H1 (cell line): ENCODE results near the gene LAMP1.

Experiments
- EGR1 ChIP-seq: IDR thresholded peaks from 2 replicates; pipeline ENCODE4 v1.6.1; 2011; ENCODE audit warnings: low read depth, low read length, borderline replicate concordance
- EP300 ChIP-seq, 2 experiments: IDR thresholded peaks; 1 replicate in 1 of 2; 2 replicates in 1 of 2; pipeline ENCODE4 v1.6.1; 2011 to 2012; ENCODE audit warnings: low read depth in 2 of 2, low read length in 2 of 2, mild to moderate bottlenecking in 2 of 2, borderline replicate concordance in 1 of 2, inconsistent platforms in 1 of 2, moderate library complexity in 1 of 2
- HDAC2 ChIP-seq, 2 experiments: fragments of 300-600 bp in 1 of 2; sonication (generic) in 1 of 2; IDR thresholded peaks; 2 replicates each; pipeline ENCODE4 v1.6.1; 2011 to 2012; ENCODE audit warnings: low read depth in 2 of 2, low read length in 2 of 2, mild to moderate bottlenecking in 2 of 2, moderate library complexity in 2 of 2, borderline replicate concordance in 1 of 2, inconsistent platforms in 1 of 2
- KDM5A ChIP-seq: fragments of 200-600 bp; IDR thresholded peaks from 2 replicates; pipeline ENCODE4 v1.7.1; 2012; ENCODE audit warnings: mild to moderate bottlenecking, low read length, inconsistent platforms, mixed read lengths
- MAX ChIP-seq: IDR thresholded peaks from 2 replicates; pipeline ENCODE4 v1.6.1; 2012; ENCODE audit warnings: inconsistent platforms
- POLR2A ChIP-seq, 2 experiments: IDR thresholded peaks; 1 replicate in 1 of 2; 2 replicates in 1 of 2; pipeline ENCODE4 v1.6.1; 2011; ENCODE audit warnings: low read depth in 2 of 2, low read length in 2 of 2, mild to moderate bottlenecking in 2 of 2; ENCODE audit errors: control extremely low read depth in 1 of 2
- RFX5 ChIP-seq: IDR thresholded peaks from 2 replicates; pipeline ENCODE4 v1.6.1; 2011; ENCODE audit warnings: low read depth, low read length, improper control_type of control experiment, borderline replicate concordance
- SP4 ChIP-seq: IDR thresholded peaks from 2 replicates; pipeline ENCODE4 v1.6.1; 2012; ENCODE audit warnings: low read length, inconsistent platforms
- YY1 ChIP-seq: IDR thresholded peaks from 2 replicates; pipeline ENCODE4 v1.6.1; 2011; ENCODE audit warnings: low read depth, mild to moderate bottlenecking, low read length
- TF ChIP-seq, protein P1 (sequence below): IDR thresholded peaks from 2 replicates; pipeline ENCODE4 v1.6.1; 2011; ENCODE audit warnings: low read depth, mild to moderate bottlenecking, low read length; ENCODE audit not compliant: insufficient read depth

DNA sequence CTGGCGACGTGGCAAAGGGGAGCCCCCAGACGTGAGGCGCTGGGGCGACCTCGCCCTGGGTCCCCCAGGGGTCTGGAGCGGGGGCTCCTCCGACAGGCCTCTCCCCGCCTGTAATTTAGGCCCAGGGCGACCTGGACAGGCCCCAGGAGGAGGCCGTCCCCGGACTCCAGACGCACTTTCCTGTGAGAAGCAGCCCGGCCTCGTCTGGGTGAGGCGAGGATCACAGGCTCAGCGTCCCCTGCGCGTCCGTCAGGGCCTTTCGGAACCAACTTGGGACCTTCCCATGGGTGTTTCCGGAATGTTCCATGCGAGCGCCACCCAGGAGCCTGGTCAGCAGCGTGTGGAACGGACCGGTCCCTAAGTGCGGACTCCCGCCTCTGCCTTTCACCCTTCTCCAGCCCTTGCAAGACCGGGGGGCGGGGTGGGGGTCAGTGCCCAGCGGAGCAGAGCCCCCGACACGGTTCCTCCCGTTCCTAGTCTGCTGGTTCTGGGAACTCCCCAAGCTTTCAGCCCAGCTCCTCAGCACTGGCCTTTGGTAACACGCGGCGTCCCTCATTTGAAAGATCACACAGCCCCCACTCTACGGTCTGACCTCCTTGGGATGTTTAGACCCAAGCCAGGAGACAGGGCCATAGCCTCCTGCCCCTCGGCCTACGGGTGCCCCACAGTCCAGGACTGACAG, 68.0 kb downstream of the LAMP1 start:
- TF ChIP-seq, protein P1, sequence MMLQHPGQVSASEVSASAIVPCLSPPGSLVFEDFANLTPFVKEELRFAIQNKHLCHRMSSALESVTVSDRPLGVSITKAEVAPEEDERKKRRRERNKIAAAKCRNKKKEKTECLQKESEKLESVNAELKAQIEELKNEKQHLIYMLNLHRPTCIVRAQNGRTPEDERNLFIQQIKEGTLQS: no peak
- TF ChIP-seq RFX5: no peak
- TF ChIP-seq KDM5A: no peak
- TF ChIP-seq EGR1: no peak
- TF ChIP-seq YY1: no peak
- TF ChIP-seq MAX: peak; percentile 33; the same call in 1 of the 2 replicates
- TF ChIP-seq SP4: no peak
- no peak for TF ChIP-seq EP300 (IDR thresholded peaks at IDR 0.05; ENCODE audit: borderline replicate concordance in 1 of 2, low read depth in 2 of 2, low read length in 2 of 2)
- TF ChIP-seq HDAC2 (IDR thresholded peaks at IDR 0.05; ENCODE audit: borderline replicate concordance in 1 of 2, low read depth in 2 of 2, low read length in 2 of 2): no peak
- no peak for TF ChIP-seq POLR2A (IDR thresholded peaks at IDR 0.05; ENCODE audit: control extremely low read depth in 1 of 2, low read depth in 2 of 2, low read length in 2 of 2)
